Suprapubic skin (tissue), 4 donors: ENCODE results near the gene OSMR. TPM values are rescaled to one million over a fixed set of nuclear protein-coding genes. Genes with fewer than 3 reads are reported as not detected.

Experiments
- DNase-seq, 2 donors: peaks; one replicate each; pipeline ENCODE4 v3.0.0-alpha.2; 2019; ENCODE audit warnings: low spot score in 2 of 2
- H3K27ac ChIP-seq: fragments of 200-600 bp; sonication (generic); one replicate; pipeline ENCODE4 v1.5.1; 2019
- H3K27me3 ChIP-seq: fragments of 200-600 bp; sonication (generic); one replicate; pipeline ENCODE4 v1.5.1; 2019
- H3K36me3 ChIP-seq: fragments of 200-600 bp; sonication (generic); one replicate; pipeline ENCODE4 v1.5.1; 2019
- H3K4me1 ChIP-seq: fragments of 200-600 bp; sonication (generic); one replicate; pipeline ENCODE4 v1.5.1; 2019
- H3K4me3 ChIP-seq: fragments of 200-600 bp; sonication (generic); one replicate; pipeline ENCODE4 v1.5.1; 2019; ENCODE audit warnings: mild to moderate bottlenecking
- H3K9me3 ChIP-seq: fragments of 200-600 bp; sonication (generic); one replicate; pipeline ENCODE4 v1.5.1; 2019
- EP300 ChIP-seq: sonication (generic); formaldehyde crosslinking; IDR thresholded peaks from one replicate; pipeline ENCODE4 v1.6.1; 2017; ENCODE audit warnings: antibody characterized with exemption
- POLR2A ChIP-seq, 2 donors: fragments of 450-650 bp; IDR thresholded peaks; one replicate each; pipeline ENCODE4 v1.6.1; 2017; ENCODE audit warnings: antibody characterized with exemption in 2 of 2, mild to moderate bottlenecking in 2 of 2, moderate library complexity in 2 of 2
- POLR2AphosphoS5 ChIP-seq, 3 donors: sonication (generic); formaldehyde crosslinking; IDR thresholded peaks; one replicate each; pipeline ENCODE4 v1.6.1; 2017; ENCODE audit warnings: antibody characterized with exemption in 3 of 3
- WGBS: methylation state at CpG from one replicate; pipeline ENCODE4 v1.1.5; 2018; 5-methylcytosine and 5-hydroxymethylcytosine counted together
- total RNA-seq, 4 donors: library from RNA; depleted of rRNA; stranded (reverse); fragments of >200 nt; gene quantifications; one replicate each; pipeline ENCODE4 v1.1.0, GENCODE V29; 2016
- TF ChIP-seq, protein P1 (sequence below), 2 donors: fragments of 200-600 bp in 1 of 2; fragments of 450-650 bp in 1 of 2; sonication (generic) in 1 of 2; IDR thresholded peaks; one replicate each; pipeline ENCODE4 v1.5.1; 2016 to 2019; ENCODE audit warnings: antibody characterized with exemption in 2 of 2, mild to moderate bottlenecking in 1 of 2, moderate library complexity in 1 of 2

Gene OSMR
- total RNA-seq, 4 donors from 2014 or later = 20.0 to 44.3 (median 22.0) TPM

DNA sequence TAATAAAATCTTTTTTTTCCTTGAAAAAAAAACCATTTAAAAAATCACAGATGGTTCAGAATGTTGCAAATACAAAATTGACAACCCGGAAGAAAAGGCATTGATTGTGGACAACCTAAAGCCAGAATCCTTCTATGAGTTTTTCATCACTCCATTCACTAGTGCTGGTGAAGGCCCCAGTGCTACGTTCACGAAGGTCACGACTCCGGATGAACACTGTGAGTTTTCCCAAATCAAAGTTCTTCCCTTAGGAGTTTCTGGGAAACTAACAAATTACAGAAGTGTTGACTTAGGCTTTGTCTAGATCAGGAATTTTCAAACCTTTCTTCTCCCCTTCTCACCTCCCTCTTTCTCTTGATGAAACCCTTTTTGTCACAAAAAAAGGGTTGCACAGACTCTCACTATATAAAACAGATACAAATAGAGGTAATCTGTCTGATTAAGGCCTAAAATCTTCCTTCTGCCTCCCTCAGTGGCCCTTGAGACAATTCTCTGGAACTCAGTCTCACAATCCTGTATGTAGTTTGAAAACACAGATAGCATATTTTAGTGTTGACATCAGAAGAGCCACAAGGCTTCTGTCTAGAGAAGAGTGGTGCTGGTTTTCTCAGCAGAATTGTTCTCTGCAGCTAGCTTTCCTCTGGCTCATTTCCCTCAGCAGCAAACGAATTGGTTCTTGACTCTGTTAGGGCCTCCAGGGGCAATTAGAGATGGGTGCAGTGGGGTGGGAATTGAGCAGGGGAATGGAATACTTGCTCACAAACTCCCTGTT, 79.5 kb downstream of the OSMR start:
- no peaks in the 10 kb centered on the region for H3K9me3 ChIP-seq
- H3K4me1 ChIP-seq = no peaks in the 10 kb centered on the region
- no peak overlapping the region for H3K4me3 ChIP-seq
- no peak for DNase-seq
- 78% methylated on average over 6 of the region's 6 CpGs for WGBS
- TF ChIP-seq POLR2A (IDR thresholded peaks at IDR 0.05) (no peak), POLR2AphosphoS5 (IDR thresholded peaks at IDR 0.05) (no peak), EP300 (no peak)
- TF ChIP-seq, protein P1, sequence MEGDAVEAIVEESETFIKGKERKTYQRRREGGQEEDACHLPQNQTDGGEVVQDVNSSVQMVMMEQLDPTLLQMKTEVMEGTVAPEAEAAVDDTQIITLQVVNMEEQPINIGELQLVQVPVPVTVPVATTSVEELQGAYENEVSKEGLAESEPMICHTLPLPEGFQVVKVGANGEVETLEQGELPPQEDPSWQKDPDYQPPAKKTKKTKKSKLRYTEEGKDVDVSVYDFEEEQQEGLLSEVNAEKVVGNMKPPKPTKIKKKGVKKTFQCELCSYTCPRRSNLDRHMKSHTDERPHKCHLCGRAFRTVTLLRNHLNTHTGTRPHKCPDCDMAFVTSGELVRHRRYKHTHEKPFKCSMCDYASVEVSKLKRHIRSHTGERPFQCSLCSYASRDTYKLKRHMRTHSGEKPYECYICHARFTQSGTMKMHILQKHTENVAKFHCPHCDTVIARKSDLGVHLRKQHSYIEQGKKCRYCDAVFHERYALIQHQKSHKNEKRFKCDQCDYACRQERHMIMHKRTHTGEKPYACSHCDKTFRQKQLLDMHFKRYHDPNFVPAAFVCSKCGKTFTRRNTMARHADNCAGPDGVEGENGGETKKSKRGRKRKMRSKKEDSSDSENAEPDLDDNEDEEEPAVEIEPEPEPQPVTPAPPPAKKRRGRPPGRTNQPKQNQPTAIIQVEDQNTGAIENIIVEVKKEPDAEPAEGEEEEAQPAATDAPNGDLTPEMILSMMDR (IDR thresholded peaks at IDR 0.05) = no peak
- no peaks in the 10 kb centered on the region for H3K27me3 ChIP-seq
- H3K27ac ChIP-seq = no peak overlapping the region
- peaks cover 57% of the 10 kb centered on the region for H3K36me3 ChIP-seq

DNA sequence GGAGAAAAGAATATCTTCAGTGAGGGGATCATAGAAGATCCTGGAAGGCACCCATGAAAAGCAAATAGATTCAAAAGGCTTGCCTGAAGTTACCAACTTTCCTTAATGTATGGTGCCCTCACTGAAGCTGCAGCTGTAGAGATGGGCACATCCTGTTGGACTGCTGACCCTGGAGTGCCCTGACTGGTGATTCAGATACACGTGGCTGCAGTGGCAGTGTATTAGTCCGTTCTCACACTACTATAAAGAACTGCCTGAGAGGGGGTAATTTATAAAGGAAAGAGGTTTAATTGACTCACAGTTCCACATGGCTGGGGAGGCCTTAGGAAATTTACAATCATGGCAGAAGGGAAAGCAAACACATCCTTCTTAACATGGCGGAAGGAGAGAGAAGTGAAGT, 80.3 kb downstream of the OSMR start:
- no peaks in the 10 kb centered on the region for H3K9me3 ChIP-seq
- no peak overlapping the region for H3K4me3 ChIP-seq
- no peak for DNase-seq
- 80% methylated on average over 3 of the region's 3 CpGs for WGBS
- no peak overlapping the region for H3K27ac ChIP-seq
- H3K4me1 ChIP-seq = no peaks in the 10 kb centered on the region
- H3K36me3 ChIP-seq = peaks cover 59% of the 10 kb centered on the region
- H3K27me3 ChIP-seq = no peaks in the 10 kb centered on the region
- TF ChIP-seq POLR2AphosphoS5 (IDR thresholded peaks at IDR 0.05) (no peak), EP300 (no peak), POLR2A (IDR thresholded peaks at IDR 0.05) (no peak)
- TF ChIP-seq, protein P1 (IDR thresholded peaks at IDR 0.05) = no peak

DNA sequence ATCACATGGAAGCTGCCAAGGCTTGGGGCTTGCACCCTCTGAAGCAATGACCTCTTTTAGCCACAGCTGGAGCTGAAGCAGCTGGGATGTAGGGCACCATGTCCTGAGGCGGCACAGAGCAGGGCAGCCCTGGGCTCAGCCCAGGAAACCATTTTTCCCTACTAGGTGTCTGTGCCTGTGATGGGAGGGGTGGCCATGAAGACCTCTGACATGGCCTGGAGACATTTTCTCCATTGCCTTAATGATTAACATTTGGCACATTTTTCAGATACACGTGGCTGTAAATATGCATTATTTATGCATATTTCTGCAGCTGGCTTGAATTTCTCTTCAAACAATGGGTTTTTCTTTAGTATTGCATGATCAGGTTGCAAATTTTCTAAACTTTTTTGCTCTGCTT, 81.7 kb downstream of the OSMR start:
- TF ChIP-seq POLR2AphosphoS5 (IDR thresholded peaks at IDR 0.05) = no peak
- TF ChIP-seq, protein P1 (IDR thresholded peaks at IDR 0.05) = no peak
- H3K9me3 ChIP-seq = no peaks in the 10 kb centered on the region
- no peak for DNase-seq
- no peak overlapping the region for H3K27ac ChIP-seq
- H3K27me3 ChIP-seq = no peaks in the 10 kb centered on the region
- no peak overlapping the region for H3K4me3 ChIP-seq
- WGBS = 69% methylated on average over 2 of the region's 2 CpGs
- no peaks in the 10 kb centered on the region for H3K4me1 ChIP-seq
- peaks cover 70% of the 10 kb centered on the region for H3K36me3 ChIP-seq

DNA sequence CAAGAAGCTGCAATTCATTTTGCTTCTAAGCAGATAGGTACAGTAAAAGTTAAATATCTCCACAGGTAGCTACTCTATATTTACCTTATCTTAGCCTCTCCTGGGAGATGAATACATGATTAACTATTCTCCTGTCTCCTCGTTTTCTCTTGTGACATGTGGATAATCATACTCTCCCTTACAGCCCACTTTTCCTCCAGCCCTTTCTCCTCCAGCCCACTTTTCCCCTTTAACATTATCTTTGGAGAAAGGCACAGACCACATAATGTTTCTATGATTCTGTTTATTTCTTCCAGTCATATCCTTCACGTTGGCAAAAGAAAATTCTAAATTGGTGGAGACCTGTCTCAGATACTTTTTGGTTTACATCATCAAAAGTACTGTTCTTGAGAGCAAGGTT, 84.0 kb downstream of the OSMR start:
- H3K27ac ChIP-seq = no peak overlapping the region
- no peak overlapping the region for H3K4me3 ChIP-seq
- TF ChIP-seq, protein P1 (IDR thresholded peaks at IDR 0.05) = no peak
- no peak for TF ChIP-seq POLR2A (IDR thresholded peaks at IDR 0.05)
- no peak for TF ChIP-seq POLR2AphosphoS5 (IDR thresholded peaks at IDR 0.05)
- no peak for TF ChIP-seq EP300
- WGBS = 68% methylated on average over 2 of the region's 2 CpGs
- no peak for DNase-seq
- peaks cover 77% of the 10 kb centered on the region for H3K36me3 ChIP-seq
- H3K27me3 ChIP-seq = no peaks in the 10 kb centered on the region
- H3K9me3 ChIP-seq = no peaks in the 10 kb centered on the region
- H3K4me1 ChIP-seq = no peaks in the 10 kb centered on the region

- Histone ChIP-seq H3K36me3 (peaks cover 70% of the 10 kb centered on the region), H3K27ac (no peak overlapping the region), H3K9me3 (no peaks in the 10 kb centered on the region), H3K27me3 (no peaks in the 10 kb centered on the region), H3K4me3 (no peak overlapping the region), H3K4me1 (no peaks in the 10 kb centered on the region)
- 88% methylated on average over 4 of the region's 4 CpGs for WGBS
- DNase-seq = no peak
- TF ChIP-seq EP300 = no peak
- TF ChIP-seq, protein P1 (IDR thresholded peaks at IDR 0.05) = no peak
- TF ChIP-seq POLR2A (IDR thresholded peaks at IDR 0.05) = no peak
- no peak for TF ChIP-seq POLR2AphosphoS5 (IDR thresholded peaks at IDR 0.05)
These were observed 85.9 kb downstream of the OSMR start for GRCh38 chr5:38931731-38932130.
